Psoas muscle (tissue), 8 donors: ENCODE results near the gene IGFBP3. TPM values are rescaled to one million over a fixed set of nuclear protein-coding genes. Genes with fewer than 3 reads are reported as not detected.

Experiments
- ATAC-seq, 4 donors: fragments of 200-7000 bp; cut with Tn5 transposase; one replicate each; pipeline ENCODE4 v1.9.1; 2020; ENCODE audit warnings: moderate library complexity in 3 of 4, mild to moderate bottlenecking in 2 of 4
- DNase-seq, 2 donors: peaks; one replicate each; pipeline ENCODE4 v3.0.0-alpha.2; 2020
- H3K27ac ChIP-seq: fragments of 200-600 bp; one replicate; pipeline ENCODE4 v1.8.0; 2022
- H3K27me3 ChIP-seq, 3 donors: fragments of 200-600 bp in 1 of 3; one replicate each; pipeline versions ENCODE4 v1.6.1 to v1.8.0; 2013 to 2022; ENCODE audit warnings: low read length in 2 of 3, mild to moderate bottlenecking in 2 of 3, moderate library complexity in 1 of 3; ENCODE audit not compliant: insufficient read depth in 3 of 3
- H3K36me3 ChIP-seq, 2 donors: fragments of 200-600 bp in 1 of 2; one replicate each; pipeline versions ENCODE4 v1.6.1 to v1.8.0; 2013 to 2022; ENCODE audit warnings: low read depth in 1 of 2, mild to moderate bottlenecking in 1 of 2, moderate library complexity in 1 of 2; ENCODE audit not compliant: insufficient read depth in 1 of 2
- H3K4me1 ChIP-seq: fragments of 200-600 bp; one replicate; pipeline ENCODE4 v1.8.0; 2022
- H3K4me3 ChIP-seq: fragments of 200-600 bp; one replicate; pipeline ENCODE4 v1.8.0; 2022; ENCODE audit warnings: mild to moderate bottlenecking
- H3K9me3 ChIP-seq: fragments of 200-600 bp; one replicate; pipeline ENCODE4 v1.8.0; 2022
- CTCF ChIP-seq: fragments of 200-600 bp; IDR thresholded peaks from one replicate; pipeline ENCODE4 v1.8.0; 2022; ENCODE audit warnings: antibody characterized with exemption
- WGBS, 3 donors: extraction: QIAGEN DNeasy Blood & Tissue Kit; methylation state at CpG; one replicate each; pipeline versions ENCODE4 v1.1.6 to v1.1.7; 2013; 5-methylcytosine and 5-hydroxymethylcytosine counted together
- intact Hi-C, 2 donors: fragments of 100-400 bp; cut with DNase I; formaldehyde crosslinking; loops; one replicate each; pipeline versions ENCODE4 v1.11.0 to v1.14.2; 2022
- polyA plus RNA-seq, 3 donors: library from polyadenylated mRNA; stranded (reverse); fragments of 200-250 nt; gene quantifications; one replicate each; pipeline ENCODE4 v1.2.3, GENCODE V29; 2013
- total RNA-seq, 4 donors: library from RNA; stranded (reverse); fragmentation: NEBNext Ultra II Directional in 2 of 4; extraction: Animal tissue kit (Norgen Biotek cat#: 25700) in 2 of 4; gene quantifications; one replicate each; pipeline versions ENCODE4 v1.2.1 to v1.2.4, GENCODE V29; 2021 to 2023
- donor health status: healthy with polysubstance abuse.
- donor health status: DM: no; HTN: no; CAD: no; lungs with moderate emphysema.
- donor health status: Bipolar disorder and iron deficiency.
- donor health status: healthy.
- donor health status: DM: yes; HTN: yes; CAD: no.
- donor health status: DM: no; HTN: no; CAD: no.
- donor health status: DM: no; HTN: no; CAD: no.
- donor health status: DM: yes; HTN: yes; CAD: no.

The IGFBP3 gene
- total and polyA plus RNA-seq, 7 donors, result 13.9 to 114 (median 38.0) TPM

- H3K27me3 ChIP-seq, result peaks cover 0 to 4% (median 0%) of the 10 kb centered on the region in 3 donors
- ATAC-seq (no peak), DNase-seq (no peak)
- no peaks in the 10 kb centered on the region for H3K4me1 ChIP-seq
- no peaks in the 10 kb centered on the region for H3K36me3 ChIP-seq
- 95 to 100% (median 97%) methylated on average over 2 of the region's 2 CpGs for WGBS, 3 donors
- no peak for TF ChIP-seq CTCF
- H3K9me3 ChIP-seq, result no peaks in the 10 kb centered on the region
- no peak overlapping the region for H3K27ac ChIP-seq
- H3K4me3 ChIP-seq, result no peak overlapping the region
- intact Hi-C loops, result no loop called here
Measured at GRCh38 chr7:45937862-45938261, 16.8 kb upstream of the IGFBP3 start.

GRCh38 chr7:45937301-45937700, 16.2 kb upstream of the IGFBP3 start:
- WGBS, 3 donors, result 53 to 62% (median 62%) methylated on average over 6 of the region's 6 CpGs
- Histone ChIP-seq H3K36me3 (no peaks in the 10 kb centered on the region), H3K4me1 (no peaks in the 10 kb centered on the region), H3K27ac (no peak overlapping the region), H3K27me3 (peaks cover 0 to 4% (median 0%) of the 10 kb centered on the region in 3 donors), H3K4me3 (no peak overlapping the region), H3K9me3 (no peaks in the 10 kb centered on the region)
- DNase-seq, result no peak
- intact Hi-C loops, result no loop called here
- TF ChIP-seq CTCF, result no peak
- no peak for ATAC-seq

GRCh38 chr7:45930967-45931366, 9.9 kb upstream of the IGFBP3 start:
- no peaks in the 10 kb centered on the region for H3K4me1 ChIP-seq
- no peak overlapping the region for H3K4me3 ChIP-seq
- no peaks in the 10 kb centered on the region for H3K36me3 ChIP-seq
- no peaks in the 10 kb centered on the region for H3K27me3 ChIP-seq
- intact Hi-C loops, result no loop called here
- TF ChIP-seq CTCF, result no peak
- H3K9me3 ChIP-seq, result peaks cover 4% of the 10 kb centered on the region
- ATAC-seq (no peak), DNase-seq (no peak)
- no peak overlapping the region for H3K27ac ChIP-seq

GRCh38 chr7:45927721-45928120, 6.6 kb upstream of the IGFBP3 start:
- DNase-seq (no peak), ATAC-seq (no peak)
- Histone ChIP-seq H3K27me3 (peaks cover 0 to 11% (median 0%) of the 10 kb centered on the region in 3 donors), H3K4me3 (no peak overlapping the region), H3K27ac (no peak overlapping the region), H3K36me3 (no peaks in the 10 kb centered on the region), H3K4me1 (no peaks in the 10 kb centered on the region), H3K9me3 (peaks cover 4% of the 10 kb centered on the region)
- WGBS, 3 donors, result 82 to 85% (median 83%) methylated on average over 3 of the region's 3 CpGs
- TF ChIP-seq CTCF, result no peak
- intact Hi-C loops, result loop anchor here in 1 of 2 donors (5.0 kb wide), 1 partner anchor 1325 kb away; no protein-coding TSS in a partner anchor

GRCh38 chr7:45924283-45924682, 3.2 kb upstream of the IGFBP3 start:
- Histone ChIP-seq H3K36me3 (no peaks in the 10 kb centered on the region), H3K27me3 (peaks cover 0 to 43% (median 16%) of the 10 kb centered on the region in 3 donors), H3K4me3 (no peak overlapping the region), H3K9me3 (no peaks in the 10 kb centered on the region), H3K27ac (no peak overlapping the region), H3K4me1 (peaks cover 9% of the 10 kb centered on the region)
- no peak for DNase-seq
- TF ChIP-seq CTCF, result no peak
- 33 to 54% (median 36%) methylated on average over 5 of the region's 5 CpGs for WGBS, 3 donors
- intact Hi-C loops, result no loop called here
- ATAC-seq, result peak in 3 of 4 donors; percentile 41 to 58 (median 44)
